Inflammatory macrophage (primary cell): ENCODE results near the gene LRIG1.
A peak's percentile ranks its signal among the peaks of the same experiment; 100 is the strongest.

Experiments used
- DNase-seq, 2 donors: peaks; one replicate each; pipeline ENCODE4 v3.0.0-alpha.2; 2020 to 2022

The LRIG1 gene

DNA sequence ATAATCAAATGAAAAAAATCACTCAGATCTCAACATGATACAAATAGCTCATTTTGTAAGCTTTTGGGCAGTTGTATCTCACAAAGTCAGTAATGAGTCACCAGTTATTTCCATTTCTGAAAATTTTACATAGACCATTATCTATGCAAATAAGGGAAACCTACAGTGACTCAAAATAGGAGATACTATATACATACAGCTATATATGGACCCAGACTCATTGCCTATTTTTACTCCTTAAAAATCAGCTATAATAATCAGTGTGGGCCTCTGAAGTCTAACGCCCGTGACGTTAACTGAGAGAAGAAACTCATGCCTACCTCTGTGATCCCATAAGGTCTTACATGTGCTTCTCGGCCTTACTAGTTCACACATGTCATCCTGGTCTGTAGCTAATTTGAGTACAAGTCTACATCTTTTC lies 31.6 kb downstream of the LRIG1 start:
- DNase-seq = no peak

DNA sequence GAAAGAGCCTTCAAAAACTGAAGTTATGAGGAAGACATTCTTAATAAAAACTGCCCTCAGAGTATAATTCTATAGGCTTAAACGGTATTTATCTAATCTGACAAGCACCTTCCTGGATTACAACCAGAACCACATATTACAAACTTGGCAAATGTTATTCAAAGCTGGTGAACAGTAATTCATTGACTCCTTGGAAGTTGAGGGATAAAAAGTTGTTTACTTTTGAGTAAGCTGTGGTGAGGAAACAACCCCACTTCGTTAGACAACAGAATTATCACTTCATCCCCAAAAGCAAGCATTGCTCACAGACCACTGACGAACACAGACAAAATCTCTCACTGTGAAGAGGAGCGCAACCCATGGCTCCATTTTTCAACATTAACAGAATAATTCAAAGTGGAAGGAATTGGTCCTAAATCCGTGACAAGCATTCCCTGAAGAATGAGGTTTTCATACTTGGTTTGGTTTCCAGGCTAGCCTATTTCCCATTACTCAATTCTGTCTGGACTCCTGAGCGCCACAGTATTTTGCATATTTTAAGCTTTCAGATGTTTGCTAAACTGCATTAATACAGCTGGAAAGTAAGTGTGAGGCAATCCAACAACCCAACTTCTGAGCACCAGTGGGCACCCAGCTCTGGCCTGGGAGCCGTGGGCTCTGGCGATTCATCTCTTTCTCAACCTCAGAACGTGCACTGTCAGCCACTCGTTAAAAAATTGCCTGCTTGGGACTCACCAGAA lies 32.7 kb downstream of the LRIG1 start:
- DNase-seq = no peak

DNA sequence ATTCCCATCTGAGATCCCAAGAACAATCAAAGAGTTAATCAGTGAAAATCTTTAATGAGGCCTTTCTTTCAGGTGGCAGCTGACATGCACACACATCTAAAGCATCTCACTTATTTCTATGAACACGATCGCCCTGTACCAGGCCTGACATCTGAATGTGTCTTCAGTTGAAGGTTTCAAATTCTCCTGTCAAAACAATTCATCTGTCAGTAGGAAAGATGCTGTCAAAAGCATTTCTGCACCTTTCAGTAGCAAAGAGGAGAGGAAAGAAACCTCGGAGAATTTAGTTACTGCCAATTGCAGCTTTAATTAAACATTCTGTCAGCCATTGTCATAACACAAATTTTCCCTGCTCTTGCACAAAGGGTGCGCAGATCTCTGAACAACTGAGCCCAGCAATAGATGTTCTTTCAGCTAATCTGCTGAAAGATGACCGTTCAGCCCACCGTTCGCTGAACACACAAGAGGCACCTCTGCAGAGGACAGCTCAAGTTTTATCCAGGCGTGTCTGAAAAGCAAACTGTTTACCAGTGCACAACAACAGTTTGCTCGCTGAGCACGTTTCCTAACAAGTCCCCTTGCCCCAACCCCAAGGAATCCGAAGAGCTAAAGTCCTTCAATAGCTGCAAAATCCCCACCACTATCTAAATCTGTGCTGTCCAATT lies 34.1 kb downstream of the LRIG1 start:
- DNase-seq = no peak

DNA sequence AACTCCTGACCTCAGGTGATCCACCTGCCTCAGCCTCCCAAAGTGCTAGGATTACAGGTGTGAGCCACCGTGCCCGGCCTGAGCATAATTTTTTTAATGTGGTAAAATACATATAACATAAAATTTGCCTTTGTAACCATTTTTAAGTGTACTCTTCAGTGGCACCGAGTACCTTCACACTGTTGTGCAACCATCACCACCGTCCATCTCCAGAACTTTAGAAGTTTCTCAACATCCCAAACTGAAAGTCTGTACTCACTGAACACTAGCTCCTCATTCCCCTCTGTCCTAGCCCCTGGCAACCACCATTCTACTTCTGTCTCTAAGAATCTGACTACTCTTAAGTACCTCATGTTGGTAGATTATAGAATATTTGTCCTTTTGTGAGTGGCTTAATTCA lies 35.2 kb downstream of the LRIG1 start:
- DNase-seq = no peak

DNA sequence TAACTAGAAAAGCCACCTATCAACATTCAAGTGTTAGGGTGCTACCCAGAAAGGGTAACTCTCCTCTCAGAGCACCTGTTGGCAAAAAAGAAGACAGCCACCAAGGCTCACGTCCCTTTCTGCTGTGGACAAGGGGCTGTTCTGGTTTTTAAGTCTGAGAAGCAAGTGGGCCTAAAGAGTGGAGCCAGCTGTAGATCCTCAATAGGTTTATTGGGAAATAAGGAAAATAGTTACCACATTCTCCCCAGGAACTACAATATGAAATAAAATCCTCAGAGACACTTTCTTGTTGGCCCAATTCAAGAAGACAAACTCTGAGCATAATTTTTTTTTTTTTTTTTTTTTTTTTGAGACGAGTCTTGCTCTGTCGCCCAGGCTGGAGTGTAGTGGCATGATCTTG lies 35.8 kb downstream of the LRIG1 start:
- DNase-seq = no peak

DNA sequence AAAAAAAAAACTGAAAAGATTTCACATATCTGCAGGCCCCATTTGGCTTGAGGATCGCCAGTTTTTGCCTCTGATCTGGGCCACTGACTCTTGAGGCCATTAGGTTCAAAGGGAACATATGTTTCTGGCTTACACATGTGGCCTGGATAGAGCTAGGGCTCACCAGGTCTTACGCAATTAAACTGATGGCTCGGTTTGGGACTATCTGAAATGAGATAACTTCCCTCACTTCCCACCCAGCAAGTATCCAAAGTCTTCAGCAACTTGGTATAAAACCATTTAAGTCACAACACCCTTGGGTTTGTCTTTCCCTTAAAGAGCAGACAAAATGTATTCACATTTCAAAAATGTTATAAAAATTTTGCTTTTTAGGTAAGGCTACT lies 36.3 kb downstream of the LRIG1 start:
- no peak for DNase-seq

DNA sequence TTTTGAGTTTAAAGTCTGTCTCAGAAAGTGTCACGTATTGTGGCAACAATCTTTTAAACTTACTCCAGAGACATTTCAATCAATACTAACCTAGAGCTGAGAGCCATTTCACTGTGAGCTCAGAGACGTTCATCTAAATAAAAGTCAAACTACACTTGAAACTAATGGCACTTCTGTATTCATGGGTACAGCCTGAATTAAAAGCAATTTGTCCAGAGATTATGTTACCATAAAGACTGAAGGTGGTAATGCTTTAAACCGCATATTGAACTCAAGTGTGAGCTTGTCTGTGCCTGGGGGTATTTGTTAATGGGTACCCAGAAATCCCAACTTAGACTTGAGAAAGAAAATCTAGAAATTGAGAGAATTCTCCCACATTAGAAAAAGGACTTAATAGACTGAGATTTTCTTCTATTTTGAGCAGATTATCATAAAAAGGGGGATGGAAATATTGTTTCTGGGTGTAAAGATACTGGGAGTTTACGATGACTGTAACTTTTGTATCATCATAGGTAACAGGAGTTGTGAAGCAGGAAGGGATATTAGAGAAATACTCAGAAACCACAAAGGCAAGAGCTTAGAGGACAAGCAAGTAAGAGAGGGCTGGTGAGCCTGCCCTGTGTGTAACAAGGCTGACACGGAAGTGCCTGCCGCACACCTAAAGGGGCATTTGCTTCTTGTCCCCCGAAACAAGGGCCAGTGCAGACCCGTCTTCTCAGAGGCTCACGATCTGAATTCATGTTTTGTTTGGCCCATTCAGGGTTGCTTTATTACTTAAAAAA lies 36.9 kb downstream of the LRIG1 start:
- no peak for DNase-seq

DNA sequence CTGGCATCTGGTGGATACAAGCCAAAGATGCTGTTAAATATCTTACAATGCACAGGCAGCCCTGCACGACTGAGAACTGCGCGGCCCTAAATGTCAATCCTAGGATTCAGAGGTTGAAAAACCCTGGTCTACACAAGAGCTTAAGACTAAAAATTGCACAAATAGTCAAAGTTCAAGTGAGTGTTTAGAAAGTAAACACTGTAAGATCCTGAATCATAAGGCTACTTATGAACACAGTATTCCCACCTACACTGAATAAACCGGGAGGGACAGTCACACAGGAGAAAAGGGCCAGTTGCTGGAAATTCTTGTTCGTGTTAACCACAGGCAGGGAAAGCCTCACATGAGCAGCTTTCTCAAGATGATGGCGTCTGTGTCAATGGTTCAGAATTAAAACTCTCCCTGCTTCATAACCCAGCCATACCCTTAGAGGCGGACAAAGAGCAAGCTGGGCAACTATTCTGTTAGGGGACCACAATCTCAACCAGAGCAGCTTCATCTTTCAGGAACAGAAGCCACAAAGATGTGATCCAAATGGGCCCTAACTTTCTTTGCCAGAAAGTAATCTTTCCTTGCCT lies 37.7 kb downstream of the LRIG1 start:
- DNase-seq = no peak

DNA sequence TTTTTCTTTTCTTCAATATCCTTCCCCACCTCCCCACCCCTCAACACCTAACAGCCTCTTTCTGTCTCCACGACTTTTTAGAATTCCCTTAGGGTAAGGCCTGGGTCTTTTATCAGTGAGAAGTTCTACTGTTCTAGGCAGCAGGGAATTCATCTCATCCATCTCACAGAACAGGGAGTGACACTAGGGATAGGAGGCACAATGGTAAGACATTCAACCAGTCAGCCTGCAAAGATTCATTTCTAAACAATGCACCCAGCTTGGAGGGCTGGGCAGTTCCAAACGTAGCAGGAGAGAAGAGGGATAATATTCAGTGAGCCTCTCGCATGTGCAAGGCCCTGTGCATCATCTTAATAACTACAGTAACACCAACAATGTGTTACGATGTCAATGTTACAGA lies 43.6 kb downstream of the LRIG1 start:
- DNase-seq = no peak

DNA sequence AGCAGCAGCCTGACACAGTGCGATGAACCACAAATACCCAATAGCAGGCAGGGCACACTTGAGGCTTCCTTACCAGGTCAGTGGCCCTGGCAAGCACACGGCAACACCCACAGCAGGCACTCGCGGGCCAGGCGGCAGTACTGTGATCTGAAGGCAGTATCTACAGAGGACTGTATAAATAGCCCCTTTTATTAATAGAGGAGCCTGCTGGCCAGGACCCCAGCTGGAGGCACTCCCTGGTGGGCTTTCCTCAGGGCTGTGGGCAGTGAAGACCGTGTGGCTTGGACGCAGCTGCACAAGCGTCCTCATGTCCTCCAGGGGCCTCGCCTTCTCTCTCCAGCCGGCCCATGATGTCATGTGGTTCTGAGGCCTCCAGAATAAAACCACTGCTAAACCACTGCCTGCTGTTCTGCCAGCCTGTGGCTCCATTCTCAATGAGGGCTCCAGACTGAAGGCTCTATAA lies 44.1 kb downstream of the LRIG1 start:
- no peak for DNase-seq

DNA sequence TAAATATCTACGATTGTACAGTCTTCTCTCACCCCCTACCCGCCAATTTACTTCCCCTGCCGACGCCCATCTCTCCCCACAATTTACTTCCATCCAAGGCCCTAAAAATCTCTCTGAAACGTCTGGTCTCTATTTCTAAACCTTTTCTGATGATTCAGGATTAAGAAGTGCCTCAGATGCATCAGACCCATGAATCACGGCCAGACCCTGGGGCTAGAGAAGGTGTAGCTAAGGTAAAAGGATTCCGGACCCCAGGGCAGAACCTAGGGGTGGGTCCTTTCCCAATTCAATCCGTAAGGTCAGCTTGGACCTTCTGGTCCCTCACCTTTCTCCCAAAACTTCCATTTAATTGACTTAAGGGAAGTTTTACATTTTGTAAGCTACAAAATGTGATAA lies 46.4 kb downstream of the LRIG1 start:
- no peak for DNase-seq

DNA sequence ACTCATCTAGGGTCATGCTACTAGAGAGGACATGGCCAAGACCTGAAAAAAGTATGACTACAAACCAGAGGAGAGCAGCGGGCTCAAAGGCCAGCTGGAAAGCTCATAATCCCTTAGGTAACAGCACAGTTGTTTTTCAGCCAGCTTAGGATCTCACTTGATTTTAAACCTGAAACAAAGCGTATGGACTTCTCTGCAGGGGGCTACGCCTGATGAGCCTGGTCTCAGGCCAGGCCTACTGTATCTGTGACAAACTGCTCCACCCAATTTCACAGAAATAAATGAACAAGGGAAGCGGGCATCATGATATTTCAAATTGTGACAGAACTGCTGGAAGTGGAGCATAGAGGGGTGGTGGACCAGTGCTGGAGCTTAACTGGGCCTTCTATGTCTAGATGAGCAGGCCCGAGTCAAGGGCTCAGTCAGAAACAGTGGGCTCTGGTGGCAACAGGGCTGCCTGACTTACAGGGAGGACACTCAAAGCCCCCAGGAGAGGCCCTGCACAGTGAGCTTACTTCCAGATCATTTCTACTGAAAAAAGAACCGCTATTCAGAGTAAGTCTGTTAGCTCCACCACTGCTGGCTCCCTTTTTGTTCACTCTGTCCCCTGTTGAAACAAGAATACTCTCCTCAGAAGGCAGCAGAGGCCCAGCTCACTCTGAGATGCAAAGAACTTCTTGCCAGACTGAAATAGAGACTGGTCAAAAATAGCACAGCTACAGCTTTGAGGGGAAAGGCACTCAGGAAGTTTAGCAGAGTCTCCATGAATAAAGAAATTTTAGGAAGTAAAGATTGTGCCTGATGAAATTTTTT lies 47.0 kb downstream of the LRIG1 start:
- DNase-seq = no peak

DNA sequence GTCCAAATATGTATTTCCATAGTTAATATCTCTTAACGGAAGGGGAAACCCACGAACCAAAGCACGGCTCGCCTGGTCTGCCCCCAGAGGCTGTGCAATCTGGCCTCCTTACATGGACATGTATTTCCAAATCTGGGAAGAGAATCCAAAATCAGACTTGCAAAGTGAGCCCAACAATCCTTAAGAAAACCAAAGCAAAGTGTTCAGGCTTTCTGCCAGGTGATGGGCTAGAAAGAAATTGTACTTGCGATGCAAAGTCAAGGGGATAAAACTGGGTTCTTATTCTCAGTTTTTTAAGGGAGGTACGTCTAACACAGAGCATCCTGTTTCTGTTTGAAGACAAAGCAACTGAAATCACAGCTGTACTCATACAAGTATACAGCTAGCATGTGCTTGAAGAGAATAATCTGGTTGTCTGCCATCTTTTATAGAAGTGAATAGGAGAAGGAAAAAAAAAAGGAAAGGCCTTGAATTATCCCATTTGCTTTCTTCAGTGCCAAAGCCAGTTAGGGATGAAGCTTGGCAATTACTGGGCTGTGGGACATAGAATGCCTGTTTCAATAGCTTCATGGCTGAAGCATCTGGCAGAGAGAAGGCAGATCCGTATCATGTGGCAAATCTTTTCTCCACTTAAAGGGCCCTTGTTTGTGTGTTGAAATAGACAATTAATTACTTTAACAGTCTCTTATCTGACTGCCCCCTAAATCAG lies 48.4 kb downstream of the LRIG1 start:
- DNase-seq = no peak

DNA sequence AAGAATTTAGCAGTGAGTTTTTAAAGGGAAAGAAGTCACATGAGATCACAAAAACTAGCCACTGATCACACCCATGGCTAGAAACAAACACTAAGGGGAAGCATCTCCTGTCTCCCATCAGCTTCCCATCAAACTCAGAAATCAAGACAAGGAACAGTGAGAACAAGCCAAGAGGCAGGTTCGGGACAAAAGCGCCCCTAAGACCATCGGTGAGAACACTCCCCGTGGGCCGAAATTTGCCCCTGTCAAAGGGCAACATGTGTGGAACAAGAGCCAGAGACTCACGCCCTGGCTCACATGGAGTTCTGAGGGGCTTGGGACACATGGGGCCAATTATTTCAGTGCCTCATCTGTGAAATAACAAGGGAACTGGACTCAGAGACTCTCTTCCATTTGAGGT lies 49.1 kb downstream of the LRIG1 start:
- DNase-seq = no peak

DNA sequence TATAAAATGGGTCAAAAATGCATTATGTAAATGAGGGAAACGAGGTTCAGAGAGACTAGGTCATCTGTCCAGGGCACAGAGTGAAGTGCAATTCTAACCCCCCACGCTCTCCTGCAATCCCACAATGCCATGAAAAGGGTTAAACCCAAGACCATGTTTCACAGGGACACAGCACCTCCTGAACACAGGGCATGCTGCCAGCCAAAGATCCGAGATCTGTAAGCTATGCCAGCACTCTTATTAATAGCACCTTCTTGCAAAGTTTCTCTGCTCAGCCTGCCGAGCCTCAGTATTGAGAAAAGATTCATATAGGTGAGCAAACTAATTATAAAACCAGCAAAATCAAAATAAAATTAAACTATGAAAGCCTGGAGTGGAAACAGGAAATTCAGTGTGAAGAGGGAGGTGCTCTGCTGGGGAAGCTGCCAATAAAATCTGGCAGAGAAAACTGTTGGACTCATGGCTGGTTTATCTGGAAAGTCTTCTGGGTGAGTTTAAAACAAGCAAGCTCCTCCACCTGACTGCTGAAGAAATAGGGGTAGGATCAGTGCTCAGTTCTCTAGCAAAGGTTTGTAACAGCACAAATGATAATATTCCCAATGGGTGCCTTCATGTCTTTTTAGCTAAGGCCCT lies 50.3 kb downstream of the LRIG1 start:
- no peak for DNase-seq

DNA sequence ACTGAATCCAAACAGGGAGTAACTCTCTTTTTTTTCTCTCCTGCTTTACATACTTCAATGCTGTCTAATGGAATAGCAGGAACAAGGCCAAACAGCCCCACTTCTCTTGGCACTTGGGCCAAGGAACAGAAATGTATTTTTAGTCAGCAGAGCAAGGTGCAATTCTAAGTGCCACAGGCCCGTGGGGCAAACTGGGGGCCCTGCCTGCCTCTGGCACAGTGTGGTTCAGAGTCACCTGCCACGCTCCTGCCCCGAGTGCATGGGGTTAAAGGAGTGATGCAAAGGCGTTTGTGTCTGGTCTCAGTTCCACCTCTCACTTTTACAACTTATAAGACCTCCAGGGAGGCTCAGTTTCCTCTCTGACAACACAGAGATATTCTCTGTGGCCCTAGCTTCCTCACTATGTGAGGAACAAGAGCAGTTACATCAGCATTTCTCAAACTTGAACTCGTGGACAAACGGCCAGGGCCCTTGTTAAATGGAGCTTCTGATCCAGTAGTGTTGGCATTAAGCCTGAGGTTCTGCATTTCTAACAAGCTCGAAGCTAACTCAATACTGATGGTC lies 51.3 kb downstream of the LRIG1 start:
- peak; percentile 60 to 66 for DNase-seq

DNA sequence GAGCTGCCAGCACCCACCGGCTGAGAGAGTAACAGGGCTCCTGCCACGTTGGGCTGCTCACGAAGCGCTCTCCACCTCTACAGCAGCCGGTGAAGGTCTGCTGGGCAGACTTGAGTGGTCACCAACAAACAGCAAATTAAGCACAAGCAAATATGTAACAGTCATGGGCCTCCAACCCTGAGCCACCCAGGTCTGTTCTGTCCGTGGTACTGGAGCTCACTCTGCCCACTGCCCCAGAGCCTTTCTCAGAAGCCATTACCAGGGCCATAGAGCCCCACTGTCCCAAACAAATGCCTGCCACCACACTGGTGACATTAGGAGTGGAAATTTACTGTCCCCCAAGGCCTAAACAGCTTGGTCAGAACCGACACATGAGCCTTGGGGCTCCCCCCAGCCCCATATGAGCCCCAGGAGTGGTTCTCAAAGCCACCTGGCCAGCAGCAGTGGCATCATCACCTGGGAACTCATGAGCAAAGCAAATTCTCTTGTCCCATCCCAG lies 56.6 kb downstream of the LRIG1 start:
- DNase-seq = no peak

DNA sequence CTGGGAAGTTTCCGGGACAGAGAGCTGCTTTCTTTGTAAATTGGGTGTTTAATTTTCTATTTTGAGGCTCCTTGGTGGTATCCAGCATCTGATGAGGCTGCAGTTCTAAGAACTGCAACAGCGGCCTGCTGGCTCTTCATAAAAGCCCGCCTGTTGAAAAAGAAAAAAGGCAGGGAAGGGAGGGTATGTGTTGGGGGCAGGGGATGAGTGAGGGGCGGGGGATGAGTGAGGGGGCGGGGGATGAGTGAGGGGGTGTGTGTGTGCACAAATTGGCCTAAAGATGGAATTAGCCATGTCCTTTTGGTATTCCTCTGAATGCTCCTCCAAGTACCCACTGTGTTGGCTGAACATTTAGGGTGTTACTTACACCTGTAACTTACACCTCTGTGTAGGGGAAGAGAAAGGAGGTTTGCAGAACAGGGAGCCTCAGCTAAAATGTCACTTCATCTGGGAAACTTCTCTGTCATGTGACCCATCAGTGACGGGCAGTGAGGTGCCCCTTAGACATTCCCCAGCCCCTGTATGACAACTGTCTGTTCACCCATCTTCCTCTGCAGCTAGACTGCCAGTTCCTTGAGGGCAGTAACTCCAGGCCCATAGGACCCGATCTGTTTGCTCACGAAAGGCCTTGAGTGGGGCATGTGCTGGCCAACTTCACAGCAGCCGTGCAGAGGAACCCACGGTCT lies 57.6 kb downstream of the LRIG1 start:
- DNase-seq = no peak

DNA sequence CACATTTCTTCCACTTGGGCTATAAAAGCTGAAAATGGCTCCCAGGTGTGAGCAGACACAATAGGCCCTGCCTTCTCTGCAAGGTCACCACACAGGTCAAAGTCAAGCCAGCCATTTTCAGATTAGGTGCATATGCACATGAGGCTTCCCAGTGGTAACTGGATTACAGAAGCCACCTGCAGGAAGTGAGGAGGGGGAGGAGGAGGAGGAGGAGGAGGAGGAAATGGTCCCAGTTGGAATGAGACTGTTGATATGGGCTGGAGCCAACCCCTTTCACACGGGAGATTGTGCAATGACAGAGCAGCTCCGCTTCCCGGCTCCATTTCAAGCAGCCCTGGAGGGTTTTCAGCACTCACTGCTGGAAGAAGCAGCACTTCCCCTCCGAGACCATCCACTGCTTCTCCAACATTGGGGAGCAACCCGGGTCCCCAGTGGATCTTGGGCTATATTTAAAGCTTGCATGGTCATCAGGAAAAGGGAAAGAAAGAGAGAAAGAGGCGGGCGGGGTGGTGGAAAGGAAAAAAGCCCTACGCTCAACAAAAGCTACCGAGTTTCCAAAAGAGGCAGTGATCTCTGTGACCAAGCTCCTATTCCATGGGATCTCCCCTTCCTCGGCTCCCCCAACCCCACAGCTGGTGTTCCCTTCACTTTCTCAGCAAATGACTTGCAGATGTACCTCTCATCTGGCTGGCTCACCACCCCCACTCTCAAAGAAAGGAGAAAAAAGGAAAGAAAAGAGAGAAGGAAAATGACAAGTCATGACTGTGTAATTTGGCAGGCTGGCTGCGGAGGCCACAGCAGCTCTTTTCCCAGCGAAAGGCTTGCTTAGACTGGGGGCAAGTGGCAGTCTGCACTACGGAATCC lies 58.3 kb downstream of the LRIG1 start:
- DNase-seq = no peak
